H9 (cell line): ENCODE results near the gene C1orf141. TPM values are rescaled to one million over a fixed set of nuclear protein-coding genes. Genes with fewer than 3 reads are reported as not detected.

Source experiments
- DNase-seq: peaks from one replicate; pipeline ENCODE4 v3.0.0-alpha.2; 2017
- H2AFZ ChIP-seq: one replicate; pipeline ENCODE4 v1.6.1; 2013; ENCODE audit warnings: mild to moderate bottlenecking, low read length, control low read depth, moderate library complexity
- H2AK5ac ChIP-seq: 2 replicates; pipeline ENCODE4 v1.6.1; 2013; ENCODE audit warnings: low read length, control low read depth, mixed read lengths; ENCODE audit not compliant: insufficient read length
- H2BK120ac ChIP-seq: one replicate; pipeline ENCODE4 v1.6.1; 2013; ENCODE audit warnings: low read depth, mild to moderate bottlenecking, low read length, control low read depth, inconsistent platforms; ENCODE audit not compliant: poor library complexity, severe bottlenecking
- H2BK12ac ChIP-seq: 2 replicates; pipeline ENCODE4 v1.6.1; 2013; ENCODE audit warnings: low read length, control low read depth, mixed read lengths, low read depth; ENCODE audit not compliant: insufficient read length
- H2BK15ac ChIP-seq: 2 replicates; pipeline ENCODE4 v1.6.1; 2013; ENCODE audit warnings: low read depth, low read length, control low read depth
- H2BK20ac ChIP-seq: one replicate; pipeline ENCODE4 v1.6.1; 2013; ENCODE audit warnings: low read depth, mild to moderate bottlenecking, low read length, control low read depth, inconsistent platforms; ENCODE audit not compliant: poor library complexity, severe bottlenecking
- H2BK5ac ChIP-seq: 2 replicates; pipeline ENCODE4 v1.6.1; 2013; ENCODE audit warnings: low read length, control low read depth, mixed read lengths; ENCODE audit not compliant: insufficient read length
- H3K14ac ChIP-seq: 2 replicates; pipeline ENCODE4 v1.6.1; 2013; ENCODE audit warnings: low read length, control low read depth; ENCODE audit not compliant: insufficient read depth
- H3K18ac ChIP-seq: 2 replicates; pipeline ENCODE4 v1.6.1; 2013; ENCODE audit warnings: low read depth, mild to moderate bottlenecking, mixed read lengths, low read length, control low read depth; ENCODE audit not compliant: insufficient read length
- H3K23ac ChIP-seq: 2 replicates; pipeline ENCODE4 v1.6.1; 2013; ENCODE audit warnings: low read length, control low read depth, mixed read lengths, low read depth; ENCODE audit not compliant: insufficient read length
- H3K23me2 ChIP-seq: 2 replicates; pipeline ENCODE4 v1.6.1; 2013; ENCODE audit warnings: low read depth, mild to moderate bottlenecking, mixed read lengths, low read length, control low read depth; ENCODE audit not compliant: insufficient read length, poor library complexity, severe bottlenecking
- H3K27ac ChIP-seq: 2 replicates; pipeline ENCODE4 v1.5.1; 2013; ENCODE audit warnings: low read length, control low read depth, mixed read lengths, low read depth; ENCODE audit not compliant: insufficient read length
- H3K27me3 ChIP-seq: 2 replicates; pipeline ENCODE4 v1.6.1; 2013; ENCODE audit warnings: low read length, control low read depth, inconsistent platforms; ENCODE audit not compliant: insufficient read depth
- H3K4ac ChIP-seq: 2 replicates; pipeline ENCODE4 v1.6.1; 2013; ENCODE audit warnings: low read depth, mild to moderate bottlenecking, control low read depth, inconsistent platforms, low read length, moderate library complexity
- H3K4me1 ChIP-seq: 2 replicates; pipeline ENCODE4 v1.6.1; 2013; ENCODE audit warnings: low read length, control low read depth, inconsistent platforms; ENCODE audit not compliant: insufficient read depth
- H3K4me2 ChIP-seq: 2 replicates; pipeline ENCODE4 v1.6.1; 2013; ENCODE audit warnings: low read length, control low read depth, mixed read lengths; ENCODE audit not compliant: insufficient read length, insufficient read depth
- H3K56ac ChIP-seq: 2 replicates; pipeline ENCODE4 v1.6.1; 2013; ENCODE audit warnings: low read depth, mild to moderate bottlenecking, mixed read lengths, low read length, control low read depth; ENCODE audit not compliant: insufficient read length
- H3K79me1 ChIP-seq: 2 replicates; pipeline ENCODE4 v1.6.1; 2013; ENCODE audit warnings: low read depth, mild to moderate bottlenecking, moderate library complexity, low read length, control low read depth, inconsistent platforms; ENCODE audit not compliant: insufficient read depth, poor library complexity, severe bottlenecking
- H3K79me2 ChIP-seq: 2 replicates; pipeline ENCODE4 v1.6.1; 2013; ENCODE audit warnings: low read length, control low read depth, inconsistent platforms; ENCODE audit not compliant: insufficient read depth
- H3K9ac ChIP-seq: 2 replicates; pipeline ENCODE4 v1.6.1; 2013; ENCODE audit warnings: low read length, control low read depth, mixed read lengths; ENCODE audit not compliant: insufficient read length; ENCODE audit errors: extremely low read depth
- H3K9me3 ChIP-seq: one replicate; pipeline ENCODE4 v1.6.1; 2013; ENCODE audit warnings: low read depth, low read length, inconsistent platforms; ENCODE audit not compliant: control insufficient read depth
- H3T11ph ChIP-seq: one replicate; pipeline ENCODE4 v1.6.1; 2013; ENCODE audit warnings: mild to moderate bottlenecking, low read length, control low read depth, inconsistent platforms
- H4K20me1 ChIP-seq: one replicate; pipeline ENCODE4 v1.6.1; 2013; ENCODE audit not compliant: control insufficient read depth, insufficient read length, insufficient read depth
- H4K5ac ChIP-seq: 2 replicates; pipeline ENCODE4 v1.6.1; 2013; ENCODE audit warnings: low read depth, mild to moderate bottlenecking, mixed read lengths, low read length, control low read depth; ENCODE audit not compliant: insufficient read length
- H4K8ac ChIP-seq: replicated peaks from 2 replicates; pipeline ENCODE4 v1.6.1; 2013; ENCODE audit warnings: low read length, control low read depth, mixed read lengths, low read depth; ENCODE audit not compliant: insufficient read length
- H4K91ac ChIP-seq: 2 replicates; pipeline ENCODE4 v1.6.1; 2013; ENCODE audit warnings: low read depth, mild to moderate bottlenecking, moderate library complexity, mixed read lengths, low read length, control low read depth; ENCODE audit not compliant: insufficient read length
- H3K27ac Mint-ChIP-seq, 3 experiments: 2 replicates in 2 of 3; 3 replicates in 1 of 3; pipeline ENCODE4 v1.8.0; 2020 to 2021; ENCODE audit warnings: mixed read lengths in 3 of 3, mild to moderate bottlenecking in 1 of 3, moderate library complexity in 1 of 3
- H3K27me3 Mint-ChIP-seq: 2 replicates; pipeline ENCODE4 v1.8.0; 2021; ENCODE audit warnings: low read depth, mild to moderate bottlenecking, moderate library complexity, mixed read lengths
- H3K36me3 Mint-ChIP-seq, 3 experiments: 2 replicates in 2 of 3; 3 replicates in 1 of 3; pipeline ENCODE4 v1.8.0; 2020 to 2021; ENCODE audit warnings: low read depth in 3 of 3, mixed read lengths in 3 of 3; ENCODE audit not compliant: insufficient read depth in 1 of 3
- H3K4me1 Mint-ChIP-seq, 2 experiments: 2 replicates each; pipeline ENCODE4 v1.8.0; 2020; ENCODE audit warnings: mixed read lengths in 2 of 2
- H3K4me3 Mint-ChIP-seq, 2 experiments: 2 replicates in 1 of 2; 3 replicates in 1 of 2; pipeline ENCODE4 v1.8.0; 2020 to 2021; ENCODE audit warnings: mild to moderate bottlenecking in 2 of 2, mixed read lengths in 2 of 2, moderate library complexity in 1 of 2
- H3K9me3 Mint-ChIP-seq, 2 experiments: 2 replicates in 1 of 2; 3 replicates in 1 of 2; pipeline ENCODE4 v1.8.0; 2020; ENCODE audit warnings: mild to moderate bottlenecking in 2 of 2, mixed read lengths in 2 of 2, moderate library complexity in 1 of 2
- WGBS: extraction: QIAGEN DNeasy Blood & Tissue Kit; methylation state at CpG from one replicate; pipeline ENCODE4 v1.1.7; 2013; ENCODE audit warnings: missing lambda C conversion rate, low lambda C conversion rate, mixed read lengths; ENCODE audit not compliant: insufficient read length; ENCODE audit errors: extremely low coverage; 5-methylcytosine and 5-hydroxymethylcytosine counted together
- total RNA-seq: library from RNA; stranded (reverse); gene quantifications from 2 replicates; pipeline ENCODE4 v1.2.1, GENCODE V29; 2021
- TF ChIP-seq, protein P1 (sequence below): fragments of 200-600 bp; sonication (generic); conservative IDR thresholded peaks from 3 replicates; pipeline ENCODE4 v1.8.0; 2021; ENCODE audit warnings: antibody characterized with exemption, mild to moderate bottlenecking

Gene C1orf141
- total RNA-seq, 1 experiment from 2014 or later, result not detected

DNA sequence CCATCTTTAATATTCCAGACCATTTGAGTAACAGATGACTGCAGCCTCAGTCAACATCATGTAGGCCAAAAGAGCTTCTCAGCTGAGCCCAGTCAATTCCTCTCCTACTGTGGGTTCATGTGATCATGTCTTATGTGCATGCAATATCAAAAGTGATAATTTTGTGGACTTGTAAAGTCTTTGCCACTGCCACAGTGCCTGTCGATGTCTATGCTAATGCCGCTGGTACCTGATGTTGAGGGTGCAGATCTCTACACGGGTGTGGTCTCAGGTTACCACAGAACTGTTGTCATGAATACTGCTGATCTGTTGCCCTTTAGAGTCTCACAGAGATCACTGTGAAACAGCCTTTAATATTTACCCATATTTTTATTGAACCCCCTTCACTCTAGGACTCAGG is 11.3 kb upstream of the C1orf141 start:
- TF ChIP-seq, protein P1, sequence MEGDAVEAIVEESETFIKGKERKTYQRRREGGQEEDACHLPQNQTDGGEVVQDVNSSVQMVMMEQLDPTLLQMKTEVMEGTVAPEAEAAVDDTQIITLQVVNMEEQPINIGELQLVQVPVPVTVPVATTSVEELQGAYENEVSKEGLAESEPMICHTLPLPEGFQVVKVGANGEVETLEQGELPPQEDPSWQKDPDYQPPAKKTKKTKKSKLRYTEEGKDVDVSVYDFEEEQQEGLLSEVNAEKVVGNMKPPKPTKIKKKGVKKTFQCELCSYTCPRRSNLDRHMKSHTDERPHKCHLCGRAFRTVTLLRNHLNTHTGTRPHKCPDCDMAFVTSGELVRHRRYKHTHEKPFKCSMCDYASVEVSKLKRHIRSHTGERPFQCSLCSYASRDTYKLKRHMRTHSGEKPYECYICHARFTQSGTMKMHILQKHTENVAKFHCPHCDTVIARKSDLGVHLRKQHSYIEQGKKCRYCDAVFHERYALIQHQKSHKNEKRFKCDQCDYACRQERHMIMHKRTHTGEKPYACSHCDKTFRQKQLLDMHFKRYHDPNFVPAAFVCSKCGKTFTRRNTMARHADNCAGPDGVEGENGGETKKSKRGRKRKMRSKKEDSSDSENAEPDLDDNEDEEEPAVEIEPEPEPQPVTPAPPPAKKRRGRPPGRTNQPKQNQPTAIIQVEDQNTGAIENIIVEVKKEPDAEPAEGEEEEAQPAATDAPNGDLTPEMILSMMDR, result no peak
- no CpG with 5 or more reads among the region's 3 CpGs for WGBS
- Histone ChIP-seq H4K20me1 (no peaks in the 10 kb centered on the region), H2BK20ac (no peak overlapping the region), H2BK120ac (no peak overlapping the region), H3T11ph (no peak overlapping the region), H2BK5ac (no peak overlapping the region), H3K4me1 (no peaks in the 10 kb centered on the region), H3K56ac (no peak overlapping the region), H3K27me3 (no peaks in the 10 kb centered on the region), H2BK15ac (no peak overlapping the region), H2AK5ac (no peak overlapping the region), H3K23me2 (no peaks in the 10 kb centered on the region), H4K91ac (no peak overlapping the region), H3K4me2 (no peak overlapping the region), H2BK12ac (no peak overlapping the region), H3K9me3 (no peaks in the 10 kb centered on the region), H4K8ac (no peak overlapping the region), H3K23ac (no peak overlapping the region), H3K79me1 (no peaks in the 10 kb centered on the region), H3K9ac (no peak overlapping the region), H3K18ac (no peak overlapping the region), H3K79me2 (no peaks in the 10 kb centered on the region), H4K5ac (no peak overlapping the region), H2AFZ (no peak overlapping the region), H3K14ac (no peak overlapping the region), H3K4ac (no peak overlapping the region), H3K27ac (no peak overlapping the region)
- no peaks in the 10 kb centered on the region for H3K36me3 Mint-ChIP-seq
- H3K4me1 Mint-ChIP-seq, result peaks cover 5 to 6% of the 10 kb centered on the region in 2 experiments
- no peak overlapping the region for H3K4me3 Mint-ChIP-seq
- H3K27me3 Mint-ChIP-seq, result peaks cover 5% of the 10 kb centered on the region
- H3K9me3 Mint-ChIP-seq, result no peaks in the 10 kb centered on the region; a peak in 1 of 5 replicates
- no peak overlapping the region for H3K27ac Mint-ChIP-seq
- no peak for DNase-seq
